HL-60 (cell line): ENCODE measurements around the gene IRF6.

Experiments used
- DNase-seq, 2 experiments: peaks; one replicate each; pipeline ENCODE4 v3.0.0-alpha.2; 2010 to 2020; ENCODE audit warnings: low read depth in 1 of 2, low spot score in 1 of 2
- H3K27ac ChIP-seq: fragments of 250-450 bp; sonication (Bioruptor Pico); replicated peaks from 2 replicates; pipeline ENCODE4 v1.5.1; 2020; ENCODE audit warnings: mild to moderate bottlenecking, moderate library complexity
- H3K27me3 ChIP-seq: fragments of 250-450 bp; sonication (Bioruptor Pico); 2 replicates; pipeline ENCODE4 v1.5.1; 2021; ENCODE audit warnings: mild to moderate bottlenecking, moderate library complexity; ENCODE audit not compliant: insufficient read depth, poor library complexity, severe bottlenecking
- H3K4me3 ChIP-seq: replicated peaks from 2 replicates; pipeline ENCODE4 v1.5.1; 2011; ENCODE audit warnings: mild to moderate bottlenecking, control low read depth, low read length; ENCODE audit not compliant: insufficient read depth
- CTCF ChIP-seq: IDR thresholded peaks from one replicate; pipeline ENCODE4 v1.5.1; 2011; ENCODE audit warnings: low read length, control low read depth, inconsistent platforms; ENCODE audit not compliant: insufficient read depth
- GABPA ChIP-seq: IDR thresholded peaks from 2 replicates; pipeline ENCODE4 v1.6.1; 2012; ENCODE audit warnings: low read depth
- POLR2AphosphoS5 ChIP-seq: IDR thresholded peaks from 2 replicates; pipeline ENCODE4 v1.6.1; 2012; ENCODE audit warnings: low read depth
- REST ChIP-seq: IDR thresholded peaks from 2 replicates; pipeline ENCODE4 v1.6.1; 2012; ENCODE audit warnings: low read depth; ENCODE audit not compliant: insufficient replicate concordance
- SPI1 ChIP-seq: IDR thresholded peaks from 2 replicates; pipeline ENCODE4 v1.6.1; 2012; ENCODE audit warnings: low read depth, mild to moderate bottlenecking, borderline replicate concordance

Gene IRF6

GRCh38 chr1:209761011-209761635 is 44.8 kb downstream of the IRF6 start:
- TF ChIP-seq SPI1 (no peak; the same call in 1 of the 2 replicates), CTCF (no peak), GABPA (no peak), REST (no peak), POLR2AphosphoS5 (no peak)
- DNase-seq, result no peak
- Histone ChIP-seq H3K27me3 (no peaks in the 10 kb centered on the region), H3K27ac (no peak overlapping the region), H3K4me3 (no peak overlapping the region)

- H3K4me3 ChIP-seq, result no peak overlapping the region
- no peak for DNase-seq
- H3K27ac ChIP-seq, result no peak overlapping the region
- no peaks in the 10 kb centered on the region for H3K27me3 ChIP-seq
- TF ChIP-seq GABPA, result no peak
- TF ChIP-seq REST, result no peak
- TF ChIP-seq SPI1, result no peak
- no peak for TF ChIP-seq CTCF
- TF ChIP-seq POLR2AphosphoS5, result no peak
Observed at GRCh38 chr1:209759829-209760359, 46.0 kb downstream of the IRF6 start.

- peak in 1 of 2 experiments; percentile 22 for DNase-seq
- no peak overlapping the region for H3K4me3 ChIP-seq
- TF ChIP-seq CTCF (no peak), REST (no peak), POLR2AphosphoS5 (no peak), SPI1 (no peak), GABPA (no peak)
- 0 out of 2 replicates have a peak overlapping the region, but pooled peaks have one; percentile 15 for H3K27ac ChIP-seq
- no peaks in the 10 kb centered on the region for H3K27me3 ChIP-seq
Observed at GRCh38 chr1:209758400-209758799, 47.5 kb downstream of the IRF6 start.
